Endometrial microvascular endothelial cells (primary cell): Measurements from ENCODE around the gene OR51S1. TPM values are rescaled to one million over a fixed set of nuclear protein-coding genes. Genes with fewer than 3 reads are reported as not detected.
"Not testable (repeated sequence)": the region's sequence is repeated elsewhere in the genome, so short reads cannot be mapped to it uniquely, and the experiment has no call there.

Experiments
- in situ Hi-C: cut with HindIII; loops from 2 replicates; pipeline ENCODE4 v1.10.0; 2017; ENCODE audit warnings: low sequenced_read_pairs, low pct_unique_long_range_greater_than_20kb; ENCODE audit errors: inconsistent ontology term
- total RNA-seq: library from RNA; depleted of rRNA; stranded (reverse); fragments of >200 nt; gene quantifications from one replicate; pipeline ENCODE4 v1.2.3, GENCODE V29; 2015; ENCODE audit errors: inconsistent ontology term

OR51S1 gene
- total RNA-seq, 1 donor from 2014 or later: not detected

DNA sequence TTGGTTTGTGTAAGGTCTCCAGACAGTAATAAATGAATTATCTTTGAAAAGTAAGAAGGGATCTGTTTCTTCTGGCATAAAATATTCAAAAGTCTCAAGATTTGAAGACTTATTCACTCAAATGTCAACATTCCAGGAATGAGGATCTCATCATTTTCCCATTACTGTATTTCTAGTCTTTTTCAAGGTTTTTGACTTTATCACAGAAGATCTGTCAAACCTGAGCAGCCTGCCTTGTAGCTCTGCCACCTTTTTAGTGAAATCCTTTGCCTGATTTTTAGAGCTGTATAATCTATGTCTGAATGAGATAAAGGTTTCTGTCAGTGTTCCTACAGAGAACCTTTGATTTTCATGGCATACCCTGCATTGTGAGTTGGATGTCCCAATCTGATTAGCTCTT lies 23.9 kb downstream of the OR51S1 start:
- in situ Hi-C loops: no loop called here

DNA sequence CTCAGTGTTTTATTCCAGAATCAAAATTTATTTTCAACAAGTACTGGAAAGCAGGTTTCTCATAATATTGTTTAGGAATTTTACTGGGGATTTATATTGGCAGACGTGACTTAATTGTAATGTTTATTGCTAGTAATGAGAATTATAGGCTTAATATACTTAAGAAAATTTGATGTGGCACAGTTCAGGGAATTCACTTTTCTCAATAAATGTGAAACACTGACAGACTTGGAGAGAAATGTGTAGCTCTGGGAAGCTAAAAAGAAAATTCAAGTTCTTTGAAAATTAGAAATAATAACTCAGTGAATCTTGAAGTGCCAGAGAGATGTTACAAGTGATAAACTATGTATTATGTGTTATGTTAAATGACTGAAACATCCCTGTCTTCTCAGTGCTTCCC lies 28.0 kb downstream of the OR51S1 start, which contains the start of gene OR51F2:
OR51F2 (plus strand) TSS at position 301 of the 400 bp plus-strand sequence. CDS start 101 bp downstream, outside the sequence.
- in situ Hi-C loops: no loop called here

DNA sequence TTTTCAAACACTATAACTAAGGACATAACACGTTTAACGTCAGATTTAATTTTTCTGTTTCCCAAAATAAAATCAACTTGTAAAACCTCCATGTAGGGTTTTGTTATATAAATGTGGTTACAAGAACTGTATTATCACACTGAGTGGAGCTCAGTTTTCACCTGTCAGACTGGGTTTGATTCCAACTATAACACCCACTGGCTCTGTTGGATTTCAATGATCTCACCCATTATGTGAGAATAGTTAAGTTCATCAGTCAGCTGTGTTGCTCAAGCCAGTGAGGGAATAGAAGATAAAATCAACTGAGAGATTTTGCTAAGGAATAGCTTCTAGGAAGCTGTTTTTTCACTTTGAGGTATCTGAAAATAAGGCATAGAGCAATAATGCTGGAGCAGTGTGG lies 39.8 kb downstream of the OR51S1 start:
- in situ Hi-C loops: no loop called here

DNA sequence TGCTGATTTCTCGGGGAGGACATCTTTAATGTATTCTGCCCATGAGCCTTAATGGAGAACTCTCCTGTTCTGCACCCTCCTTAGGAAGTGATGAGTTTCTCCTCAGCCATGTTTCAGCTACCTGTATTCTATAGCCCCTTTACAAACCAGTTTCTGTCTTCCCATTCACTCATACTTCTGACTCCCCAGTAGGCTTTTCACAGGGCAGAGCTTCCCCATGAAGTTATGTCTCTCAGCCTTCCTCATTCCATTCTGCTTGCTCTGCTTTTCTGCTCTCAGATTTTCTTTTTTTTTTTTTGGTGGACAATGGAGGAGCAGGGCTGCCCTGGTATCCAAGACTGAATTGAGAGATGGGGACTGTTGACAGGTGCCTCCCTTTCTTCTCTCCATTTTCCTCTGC lies 40.5 kb downstream of the OR51S1 start:
- in situ Hi-C loops: no loop called here

DNA sequence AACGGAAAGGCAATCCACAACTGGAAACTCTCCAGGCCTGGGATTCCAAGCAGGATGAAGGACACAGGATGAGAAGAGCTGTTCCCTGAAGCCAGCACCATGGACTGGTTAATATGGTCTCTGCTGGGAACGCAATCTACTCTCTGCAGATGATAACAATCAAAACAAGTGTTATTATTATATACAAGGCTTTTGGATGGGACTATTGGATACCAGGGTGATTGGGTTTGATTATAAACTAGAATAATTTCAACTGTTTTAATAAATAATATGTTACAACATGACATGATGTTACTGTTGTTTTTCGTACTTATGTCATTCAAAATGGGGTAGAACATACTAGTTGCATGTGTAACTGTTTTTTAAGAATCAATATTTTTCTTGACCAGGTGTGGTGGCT lies 44.7 kb downstream of the OR51S1 start, which contains the start of gene OR52R1:
OR52R1 (minus strand) TSS at position 101 of the 400 bp plus-strand sequence; CDS start at position 101, 0 bp downstream.
- in situ Hi-C loops: no loop called here

DNA sequence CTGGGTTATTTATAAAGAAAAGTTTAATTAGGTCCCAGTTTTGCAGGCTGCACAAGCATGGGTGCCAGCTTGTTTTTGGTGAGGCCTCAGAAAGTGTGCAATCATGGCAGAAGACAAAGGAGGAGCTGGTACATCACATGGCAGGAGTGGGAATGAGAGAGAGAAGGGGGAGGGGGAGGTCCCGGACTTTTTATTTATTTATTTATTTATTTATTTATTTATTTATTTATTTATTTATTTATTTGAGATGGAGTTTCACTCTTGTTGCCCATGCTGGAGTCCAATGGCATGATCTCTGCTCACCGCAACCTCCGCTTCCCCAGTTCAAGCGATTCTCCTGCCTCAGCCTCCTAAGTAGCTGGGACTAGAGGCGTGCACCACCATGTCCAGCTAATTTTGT lies 47.7 kb downstream of the OR51S1 start:
- in situ Hi-C loops: not testable (repeated sequence)

DNA sequence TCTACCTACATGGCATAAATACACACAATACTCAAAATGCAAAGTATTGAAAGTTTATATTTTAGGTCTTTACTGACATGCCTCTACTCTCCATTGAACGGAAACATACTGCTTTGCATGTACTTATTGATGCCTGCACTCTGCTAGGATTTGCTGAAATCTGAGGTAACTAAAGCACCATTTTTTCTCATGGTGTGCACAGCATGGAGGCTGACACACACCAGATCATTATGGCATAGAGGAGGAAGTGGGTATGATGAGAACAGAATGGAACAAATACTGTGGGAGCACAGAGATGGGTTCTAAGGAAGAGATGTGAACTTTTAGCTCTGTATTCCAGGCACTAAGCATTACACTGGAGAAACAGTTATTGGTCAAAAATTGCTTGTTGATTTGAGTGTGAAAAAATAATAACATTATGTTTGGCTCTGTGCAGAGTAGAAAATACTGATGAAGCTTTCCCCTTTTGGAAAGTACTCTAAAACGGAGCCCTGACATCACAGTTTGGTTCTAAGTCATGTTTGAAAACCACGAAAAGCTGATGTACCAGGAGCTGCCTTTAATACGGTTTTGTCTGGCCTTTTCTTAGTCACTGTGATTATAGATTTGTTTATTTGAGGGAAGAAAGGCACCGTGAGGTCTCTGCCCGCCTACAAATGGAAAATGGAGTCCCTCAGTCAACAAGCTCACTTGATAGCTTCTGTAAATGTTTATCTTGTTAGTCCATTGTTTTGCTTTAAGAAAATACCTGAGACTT lies 50.4 kb downstream of the OR51S1 start:
- in situ Hi-C loops: no loop called here

Other genes with a start within 250 kb of the OR51S1 start
- 12.9 TPM for gene TRIM68, start 241.0 kb downstream of the OR51S1 start, total RNA-seq
- gene OR51D1, start 211.7 kb downstream of the OR51S1 start, total RNA-seq: not detected
- gene OR51E1, start 205.2 kb downstream of the OR51S1 start, total RNA-seq: not detected
- gene OR51E2, start 151.4 kb downstream of the OR51S1 start, total RNA-seq: not detected
- not detected for gene MMP26, start 144.4 kb downstream of the OR51S1 start, total RNA-seq
- gene OR51F1, start 79.3 kb downstream of the OR51S1 start, total RNA-seq: not detected
- not detected for gene OR52R1, start 44.8 kb downstream of the OR51S1 start, total RNA-seq
- not detected for gene OR51F2, start 27.9 kb downstream of the OR51S1 start, total RNA-seq
- gene OR51T1, start 32.7 kb upstream of the OR51S1 start, total RNA-seq: not detected
- gene OR51A7, start 54.6 kb upstream of the OR51S1 start, total RNA-seq: not detected
- gene OR51G2, start 70.1 kb upstream of the OR51S1 start, total RNA-seq: not detected
- gene OR51G1, start 75.1 kb upstream of the OR51S1 start, total RNA-seq: not detected
- gene OR51A4, start 98.4 kb upstream of the OR51S1 start, total RNA-seq: not detected
- gene OR51A2, start 106.5 kb upstream of the OR51S1 start, total RNA-seq: not detected
- gene OR51L1, start 145.6 kb upstream of the OR51S1 start, total RNA-seq: not detected
- gene OR52J3, start 197.3 kb upstream of the OR51S1 start, total RNA-seq: not detected
- not detected for gene OR52E2, start 210.4 kb upstream of the OR51S1 start, total RNA-seq
- gene OR52E1, start 220.4 kb upstream of the OR51S1 start, total RNA-seq: not detected